ENCODE data around the gene SLX9. TPM values are rescaled to one million over a fixed set of nuclear protein-coding genes. Genes with fewer than 3 reads are reported as not detected.

SLX9 gene
- polyA plus RNA-seq, 12 donors: 12.8 to 34.5 (median 15.4) TPM; not detected in 1

DNA sequence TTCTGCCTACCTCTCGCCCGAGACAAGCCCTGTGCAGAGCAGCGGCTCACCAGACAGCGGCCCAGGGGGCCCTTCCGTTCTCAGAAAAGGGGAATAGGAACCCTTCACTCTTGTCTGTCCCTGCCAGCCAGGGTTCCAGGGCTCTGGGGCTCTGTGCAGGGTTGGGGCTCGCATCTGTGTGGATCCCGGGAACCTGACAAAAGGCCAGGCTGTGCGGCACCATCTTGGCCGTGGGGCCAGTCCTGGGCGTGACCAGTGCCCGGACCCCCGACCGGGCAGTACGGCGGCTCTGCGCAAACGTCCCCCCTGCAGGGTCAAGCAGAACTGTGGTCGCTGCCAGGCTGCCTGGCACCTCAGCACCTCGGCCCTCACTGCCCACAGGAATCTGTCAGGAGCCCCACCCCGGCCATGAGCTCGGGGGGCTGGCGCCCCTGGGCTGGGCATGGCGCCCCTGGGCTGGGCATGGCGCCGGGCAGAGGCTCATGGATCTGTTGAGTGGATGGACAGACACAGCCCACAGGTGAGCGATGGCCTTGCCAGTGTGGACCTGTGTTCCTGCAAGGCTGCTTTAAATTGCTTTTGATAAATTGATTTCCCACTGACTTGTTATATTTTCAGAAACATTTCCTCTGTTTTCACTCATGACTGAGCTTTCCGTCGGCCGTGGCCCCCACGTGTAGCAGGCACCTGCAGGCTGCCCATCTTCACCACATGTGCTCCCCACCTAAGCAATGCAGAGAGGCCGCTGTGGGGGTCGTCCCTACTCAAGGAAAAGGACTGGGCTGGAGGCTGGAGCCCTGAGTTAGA is 59.0 kb downstream of the SLX9 start:
- no peak for DNase-seq

DNA sequence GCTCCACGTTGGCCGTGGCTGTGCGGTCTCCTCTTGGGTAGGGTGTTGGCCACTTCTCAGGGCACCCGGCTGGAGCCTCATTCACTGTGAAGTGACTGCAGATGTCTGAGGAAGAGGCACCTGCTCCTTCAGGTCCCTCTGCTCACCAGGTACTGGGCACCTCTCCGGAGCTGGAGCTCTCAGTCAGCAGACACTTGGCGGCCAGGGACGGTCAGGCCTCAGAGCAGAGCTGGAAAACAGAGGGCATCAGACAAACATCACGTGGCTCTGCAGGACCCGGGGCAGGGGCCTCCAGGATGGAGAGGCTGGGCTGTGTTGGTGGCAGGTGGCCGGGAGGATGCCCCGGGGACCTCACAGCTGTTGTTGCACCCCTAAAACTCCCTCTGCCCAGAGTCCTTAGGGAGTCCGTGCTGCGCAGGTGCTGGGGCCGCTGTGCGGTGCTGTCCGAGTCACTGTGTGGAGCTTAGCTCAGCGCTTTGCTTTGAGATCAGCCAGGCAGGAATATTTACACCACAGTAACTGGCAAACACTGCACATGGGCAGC is 59.7 kb downstream of the SLX9 start:
- DNase-seq: no peak

DNA sequence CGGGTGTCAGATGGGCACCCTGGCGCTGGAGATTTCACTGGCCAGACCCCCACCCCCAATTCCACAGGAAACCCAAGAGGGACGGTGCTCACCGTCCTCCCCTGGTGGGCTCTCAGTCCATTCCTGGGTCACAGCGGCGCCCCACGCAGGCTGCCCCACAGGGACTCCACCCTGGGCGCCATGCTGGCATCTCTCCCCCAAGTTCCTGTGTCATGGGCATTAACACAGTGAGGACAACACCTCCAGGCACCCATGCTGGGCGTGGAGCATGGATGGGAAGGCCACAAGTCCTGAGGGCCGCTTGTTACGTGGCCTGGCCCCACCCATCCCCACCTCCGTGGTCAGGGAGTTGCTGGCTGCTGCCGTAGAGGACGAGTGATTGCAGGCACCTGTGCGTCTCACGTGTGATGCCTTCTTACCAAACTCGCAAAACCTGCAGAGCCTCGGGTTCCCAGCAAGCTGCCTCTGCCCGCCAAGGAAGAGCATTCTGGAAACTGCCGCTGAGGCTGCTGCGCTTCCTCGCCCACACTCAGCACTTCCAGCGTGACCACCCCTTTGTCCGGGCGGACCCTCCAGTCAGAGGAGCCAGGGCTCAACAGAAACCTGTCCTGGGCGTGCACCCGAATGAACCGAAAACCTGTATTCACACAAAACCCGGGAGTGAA is 60.3 kb downstream of the SLX9 start:
- DNase-seq: no peak

DNA sequence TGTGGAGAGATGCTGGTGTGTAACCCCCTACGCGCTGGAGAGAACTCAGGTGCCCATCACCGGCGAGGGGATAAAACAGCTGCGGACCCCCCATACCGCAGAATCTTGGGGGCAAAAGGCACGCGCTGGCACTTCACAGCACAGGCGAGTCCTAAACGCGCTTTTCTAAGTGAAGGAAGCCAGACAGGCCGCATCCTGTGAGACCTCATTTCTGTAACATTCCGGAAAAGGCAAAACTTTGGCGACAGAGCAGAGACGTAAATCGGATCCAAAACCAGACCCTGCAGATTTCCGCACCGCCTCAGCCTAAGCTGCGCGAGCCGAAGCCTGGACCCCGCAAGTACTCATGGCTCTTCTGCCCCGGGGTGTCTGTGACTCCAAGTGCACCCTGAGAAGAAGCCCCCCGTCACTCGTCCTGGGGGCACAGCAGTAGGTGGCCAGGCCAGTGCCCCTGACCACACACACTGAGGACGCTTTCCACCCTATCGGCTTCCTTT is 60.9 kb downstream of the SLX9 start:
- no peak for DNase-seq

DNA sequence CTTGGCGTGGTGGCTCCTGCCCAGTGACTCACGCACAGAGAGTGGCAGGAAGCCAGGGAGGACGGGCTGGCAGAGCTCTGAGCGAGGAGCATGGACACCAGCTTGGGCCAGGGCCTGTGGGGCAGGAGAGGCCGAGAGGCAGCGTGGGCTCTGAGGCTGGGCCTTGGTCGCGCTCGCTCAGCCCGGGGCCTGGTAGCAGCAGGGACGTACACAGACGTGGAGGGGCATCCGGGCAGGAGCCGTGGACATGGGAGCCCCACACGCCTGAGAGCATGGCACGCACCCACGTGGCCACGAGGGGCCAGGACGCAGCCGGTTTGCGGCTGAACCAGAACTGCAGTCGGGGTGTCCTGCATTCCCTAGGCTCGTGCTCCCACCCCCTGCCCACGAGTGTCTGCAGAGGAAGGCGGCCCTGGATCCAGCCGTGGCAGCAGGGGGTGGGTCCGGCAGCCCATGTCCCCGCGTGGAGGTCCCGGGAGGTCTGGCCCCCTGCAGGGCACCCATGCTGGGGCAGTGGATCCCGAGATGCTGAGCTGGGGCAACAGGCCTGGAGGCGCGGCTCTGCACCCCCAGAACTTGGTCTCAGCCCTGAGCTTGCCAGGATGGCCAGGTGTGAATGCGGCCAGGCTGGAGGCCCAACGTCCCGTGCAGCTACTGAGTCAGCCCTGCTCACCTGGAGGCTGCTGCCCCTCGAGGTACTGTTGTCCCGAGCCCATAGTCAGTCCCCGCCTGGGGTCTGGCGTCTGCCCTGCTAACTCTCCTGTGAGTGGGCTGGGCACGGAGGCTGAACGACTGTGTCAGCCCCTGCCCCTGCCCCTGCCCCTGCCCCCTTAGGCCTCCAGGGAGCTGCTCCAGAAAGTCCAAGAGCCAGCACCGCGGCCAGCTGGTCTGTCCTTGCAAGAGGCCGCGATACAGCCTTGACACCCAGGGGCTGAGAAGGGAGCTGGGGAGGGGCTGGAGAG is 61.6 kb downstream of the SLX9 start:
- DNase-seq: no peak

DNA sequence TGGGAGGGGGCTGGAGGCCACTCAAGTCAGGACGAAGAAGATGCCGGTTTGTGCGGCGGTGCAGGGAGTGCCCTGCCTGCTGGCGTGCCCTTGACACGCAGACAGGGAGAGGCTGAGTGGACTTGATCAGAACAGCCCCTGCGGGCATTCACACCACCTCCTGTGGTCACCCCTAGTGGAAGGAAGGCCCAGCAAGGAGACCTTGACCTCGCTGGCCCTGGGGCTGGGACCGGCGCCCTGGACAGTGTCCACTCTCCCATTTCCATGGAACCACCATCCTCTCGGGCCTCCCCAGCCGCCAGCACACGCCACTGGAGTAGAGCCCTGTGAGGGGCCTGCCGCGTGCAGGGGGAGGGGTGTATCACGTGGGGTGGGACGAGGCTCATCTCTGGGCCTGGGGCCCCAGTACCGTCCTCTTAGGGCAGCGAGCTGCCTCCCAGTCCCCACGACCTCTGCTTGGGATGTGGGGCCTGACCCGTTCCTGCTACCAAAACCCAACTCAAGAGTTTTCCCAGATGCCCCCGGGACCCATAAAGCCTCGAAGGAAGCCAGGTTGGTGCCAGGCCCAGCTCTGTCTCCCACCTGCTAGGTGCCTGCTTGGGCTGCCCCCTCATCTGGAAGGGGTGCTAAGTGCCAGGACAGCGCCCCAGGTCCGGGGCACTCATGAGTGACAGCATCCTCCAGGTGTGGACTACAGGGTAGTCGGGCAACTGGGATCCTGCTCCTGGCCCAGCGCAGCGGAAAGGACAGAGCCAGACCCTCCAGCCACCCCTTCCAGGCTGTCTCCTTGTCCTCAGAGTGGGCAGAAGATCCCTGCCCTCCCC is 62.8 kb downstream of the SLX9 start:
- no peak for DNase-seq

DNA sequence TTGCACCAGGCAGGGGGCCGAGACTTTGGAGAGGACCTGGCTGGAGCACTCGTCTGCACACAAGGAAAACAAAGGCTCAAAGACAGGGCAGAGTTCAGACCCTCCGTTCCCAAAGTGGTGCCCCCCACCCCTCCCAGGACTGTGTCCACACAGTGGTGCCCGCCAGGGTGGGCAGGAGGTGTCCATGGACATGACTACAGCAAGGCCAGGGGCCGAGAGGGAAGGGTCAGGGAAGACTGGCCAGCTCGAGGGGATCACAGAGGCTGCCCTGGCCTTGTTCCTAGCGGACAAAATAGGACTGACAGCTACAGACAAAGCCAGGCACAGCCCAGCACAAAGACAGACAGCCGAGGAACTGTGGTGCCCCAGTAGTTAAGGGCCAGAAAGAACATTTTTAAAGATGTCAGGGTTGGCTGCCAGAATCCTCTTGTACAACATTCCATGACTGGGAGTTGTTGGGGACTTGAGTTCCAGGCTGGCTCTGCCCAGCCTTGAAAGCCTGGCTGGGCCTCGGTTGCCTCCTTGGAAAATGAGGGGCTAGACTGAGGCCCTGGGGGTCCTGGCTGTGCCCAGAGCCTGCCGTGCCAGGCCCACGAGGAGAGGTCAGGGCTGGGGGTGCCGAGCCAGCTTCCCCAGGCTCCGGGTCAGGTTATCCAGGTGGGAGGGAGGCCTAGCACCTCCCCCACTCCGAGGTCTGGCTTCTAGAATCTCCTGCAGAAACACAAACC is 63.7 kb downstream of the SLX9 start:
- DNase-seq: no peak

DNA sequence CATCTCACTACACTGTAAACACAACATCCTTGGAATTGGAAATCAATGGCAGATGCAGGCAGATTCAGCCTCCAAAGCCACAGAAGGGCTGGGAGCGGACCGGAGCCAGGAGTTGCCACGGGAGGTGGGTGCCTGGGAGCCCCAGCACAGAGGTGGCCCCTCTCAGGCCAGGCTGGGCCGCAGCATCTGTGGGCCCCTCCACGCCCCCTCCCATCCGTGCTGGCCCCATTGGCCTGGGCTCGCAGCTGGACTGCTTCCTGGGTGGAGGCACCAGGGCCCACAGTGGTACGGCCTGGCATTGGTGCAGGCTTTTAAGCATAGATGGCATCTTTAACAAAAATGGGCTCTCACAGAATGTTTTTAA is 64.2 kb downstream of the SLX9 start:
- DNase-seq: no peak

DNA sequence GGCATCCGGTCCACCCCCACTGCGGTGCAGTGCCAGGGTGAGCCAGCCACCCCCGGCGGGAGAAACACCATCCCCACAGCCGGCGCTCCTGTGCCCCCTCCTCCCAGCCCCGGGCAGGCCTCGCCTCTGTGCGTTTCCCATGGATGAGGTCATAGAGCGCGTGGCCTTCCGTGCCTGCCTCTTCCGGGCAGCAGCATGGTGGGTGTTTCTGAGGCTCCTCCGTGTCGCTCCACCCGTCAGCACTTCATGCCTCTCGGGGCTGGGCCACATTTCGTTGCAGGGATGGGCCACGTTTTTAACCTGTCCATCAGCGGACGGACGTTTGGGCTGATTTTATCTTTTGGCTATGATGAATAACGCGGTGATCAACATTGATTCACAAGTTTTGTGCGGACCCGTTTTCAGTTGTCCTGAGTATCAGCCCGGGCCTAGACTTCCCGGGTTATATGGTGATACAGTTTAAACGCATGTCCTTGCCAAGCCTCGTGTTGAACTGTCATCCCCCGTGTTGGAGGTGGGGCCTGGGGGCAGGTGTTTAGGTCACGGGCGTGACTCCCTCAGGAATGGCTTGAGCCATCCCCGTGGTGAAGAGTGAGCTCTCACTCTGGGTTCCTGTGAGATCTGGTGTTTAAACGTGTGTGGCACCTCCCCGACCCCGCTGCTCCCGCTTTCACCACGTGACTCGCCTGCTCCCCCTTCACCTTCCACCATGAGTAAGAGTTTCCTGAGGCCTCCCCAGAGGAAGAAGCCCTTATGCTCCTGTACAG is 64.8 kb downstream of the SLX9 start:
- no peak for DNase-seq

DNA sequence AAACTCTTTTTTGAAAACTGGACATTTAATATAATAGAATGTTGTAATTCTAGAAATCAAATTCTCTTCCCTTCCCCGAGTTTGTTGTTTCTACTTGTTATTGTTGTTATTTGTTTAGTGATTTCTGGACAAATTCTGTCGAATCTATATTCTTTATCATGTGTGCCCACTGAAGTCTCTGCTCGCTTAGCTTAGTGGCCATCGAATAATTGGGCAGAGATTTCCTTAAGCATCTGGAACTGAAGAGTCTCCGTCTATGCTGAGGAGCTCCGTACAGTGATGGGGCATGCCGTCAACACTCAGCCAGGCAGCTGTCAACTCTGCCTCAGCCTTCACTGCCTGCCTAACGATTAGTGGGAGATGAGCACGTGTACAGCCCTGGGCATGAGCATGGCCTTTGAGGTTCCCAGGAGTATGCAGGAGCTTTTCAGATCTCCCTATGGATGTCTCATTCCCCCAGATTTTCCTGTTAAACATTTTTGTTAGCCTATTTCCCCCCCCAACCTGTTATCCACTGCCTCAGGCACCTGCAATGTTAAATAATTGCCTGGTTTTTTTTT is 66.8 kb downstream of the SLX9 start:
- no peak for DNase-seq

DNA sequence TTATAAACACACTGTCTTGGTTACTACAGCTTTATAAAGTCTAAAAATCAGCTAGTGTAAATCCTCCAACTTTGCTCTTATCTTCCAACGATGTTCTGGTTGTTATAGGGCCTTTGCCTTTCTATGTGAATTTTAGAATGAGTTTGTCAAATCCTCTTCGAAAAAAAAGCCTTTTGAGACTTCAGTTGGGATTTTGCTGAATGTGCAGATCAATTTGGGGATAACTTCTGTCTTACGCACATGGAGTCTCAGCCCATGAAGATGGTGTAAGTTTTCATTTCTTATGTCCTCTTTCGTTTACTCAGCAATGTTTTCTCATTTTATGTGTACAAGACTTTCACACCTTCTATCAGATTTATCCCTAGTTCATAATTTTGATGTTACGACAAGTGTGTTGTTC is 69.8 kb downstream of the SLX9 start:
- DNase-seq: no peak

DNA sequence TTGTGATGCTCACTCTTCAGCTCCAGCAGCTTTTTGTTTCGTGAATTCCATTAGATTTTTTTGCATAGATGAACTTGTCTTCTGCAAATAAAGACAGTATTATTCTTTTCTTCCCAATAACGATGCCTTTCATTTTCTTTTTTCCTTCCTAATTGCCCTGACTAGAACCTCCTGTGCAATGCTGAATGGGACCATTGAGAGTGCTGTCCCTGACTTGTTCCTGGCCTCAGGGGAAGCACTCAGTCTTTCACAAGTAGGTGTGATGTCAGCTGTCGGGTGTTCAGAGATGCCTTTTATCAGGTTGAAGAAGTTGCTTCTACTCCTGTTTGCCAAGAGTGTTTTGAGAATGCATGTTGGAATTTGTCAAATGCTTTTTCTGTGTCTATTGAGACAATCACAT is 70.3 kb downstream of the SLX9 start:
- no peak for DNase-seq

DNA sequence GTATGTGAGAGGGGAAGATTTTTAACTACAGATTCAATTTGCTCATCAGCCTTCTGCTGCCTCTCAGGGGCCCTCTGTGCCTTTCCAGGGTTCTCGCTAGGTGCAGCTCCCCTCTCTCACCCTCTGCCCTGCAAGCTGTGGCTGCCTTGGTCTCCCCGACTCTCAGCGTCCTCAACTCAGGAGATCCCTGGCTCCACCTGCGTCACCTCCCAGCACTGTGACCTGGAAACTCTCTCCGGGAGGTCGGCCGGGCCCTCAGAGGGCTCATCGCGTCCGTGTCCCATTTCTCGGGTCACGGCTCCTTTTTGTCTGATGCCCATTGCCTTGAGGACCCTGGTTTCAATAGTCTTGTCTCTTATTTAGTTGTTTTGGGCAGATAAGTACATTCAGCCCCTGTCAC is 71.0 kb downstream of the SLX9 start:
- no peak for DNase-seq

DNA sequence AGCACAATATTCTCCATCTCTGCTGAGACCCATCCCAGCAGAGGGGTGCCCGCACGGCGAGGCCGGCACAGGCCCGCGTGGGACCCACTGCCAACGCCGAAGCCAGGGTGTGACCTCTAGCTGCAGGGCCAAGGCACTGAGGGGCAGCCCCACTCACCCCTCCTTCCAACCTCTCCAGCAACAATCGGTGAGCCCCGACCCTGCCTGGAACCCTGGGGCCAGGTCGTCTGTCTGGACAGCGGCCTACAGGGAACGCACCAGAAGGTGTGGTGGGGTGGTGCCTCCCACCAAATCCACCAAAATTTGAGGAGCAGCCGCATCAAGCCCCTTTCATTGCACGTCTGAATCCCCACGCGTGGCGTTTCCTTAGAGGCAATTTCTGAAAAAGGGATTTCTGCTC is 71.6 kb downstream of the SLX9 start:
- DNase-seq: no peak

DNA sequence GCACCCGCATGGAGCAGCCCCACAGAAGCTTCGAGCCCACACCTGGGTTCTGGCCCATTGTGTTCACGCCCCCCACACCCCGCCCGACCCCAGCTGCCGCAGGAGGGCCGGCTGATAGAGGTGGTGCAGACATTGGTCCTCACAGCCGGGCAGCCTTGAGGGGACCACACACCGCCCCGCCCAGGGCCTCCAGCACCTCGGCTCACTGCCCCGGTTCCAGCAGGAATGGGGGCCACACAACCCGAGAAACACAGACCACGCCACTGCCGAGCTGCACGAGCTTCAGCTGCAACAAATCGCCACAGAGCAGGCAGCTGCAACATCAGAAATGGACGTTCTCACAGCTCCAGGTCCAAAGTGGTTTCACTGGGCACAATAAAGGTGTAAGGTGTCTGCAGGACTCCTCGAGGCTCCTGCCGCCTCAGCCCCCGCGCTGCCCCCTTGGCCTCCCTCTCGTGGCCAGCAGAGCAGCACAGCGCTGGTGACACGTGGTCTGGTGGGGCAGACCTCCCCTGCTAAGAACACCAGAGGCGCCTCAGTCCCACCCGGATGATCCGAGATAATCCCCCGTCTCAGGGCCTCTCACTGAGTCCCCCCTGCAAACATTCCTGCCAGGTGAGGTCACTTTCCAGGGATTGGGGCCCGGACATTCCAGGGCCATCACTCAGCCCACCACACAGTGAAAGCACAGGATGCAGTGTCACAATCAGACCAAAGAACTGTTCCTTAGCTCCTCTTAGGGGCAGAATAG is 72.3 kb downstream of the SLX9 start:
- peak; percentile 65 for DNase-seq

DNA sequence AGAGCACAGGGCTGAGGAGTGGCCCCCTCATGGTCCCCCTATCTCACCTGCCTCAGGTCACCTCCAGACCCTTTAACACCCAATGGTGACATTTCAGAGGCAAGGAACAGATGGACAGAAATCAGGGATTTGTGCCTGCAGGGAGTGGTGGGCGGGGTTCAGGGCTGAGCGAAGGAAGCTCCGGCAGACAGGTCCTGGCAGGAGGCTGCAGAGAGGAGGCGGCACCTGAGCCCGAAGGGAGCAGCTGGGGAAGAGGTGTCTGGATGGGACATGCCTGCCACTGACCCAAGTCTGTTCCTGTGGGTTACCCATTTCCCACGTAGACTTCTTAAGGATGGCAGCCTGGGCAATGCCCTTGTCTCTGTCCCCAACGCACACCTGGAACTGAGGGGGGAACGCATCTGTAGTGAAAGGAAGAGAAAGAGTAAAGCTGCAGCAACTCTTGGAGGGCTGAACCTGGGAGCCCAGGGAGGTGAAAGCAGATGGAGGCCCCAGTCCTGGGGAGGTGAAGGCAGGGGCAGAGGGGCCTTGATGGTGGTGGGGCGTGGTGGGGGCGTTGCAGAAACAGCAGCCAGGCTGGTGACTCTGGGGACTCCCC is 72.9 kb downstream of the SLX9 start:
- no peak for DNase-seq

DNA sequence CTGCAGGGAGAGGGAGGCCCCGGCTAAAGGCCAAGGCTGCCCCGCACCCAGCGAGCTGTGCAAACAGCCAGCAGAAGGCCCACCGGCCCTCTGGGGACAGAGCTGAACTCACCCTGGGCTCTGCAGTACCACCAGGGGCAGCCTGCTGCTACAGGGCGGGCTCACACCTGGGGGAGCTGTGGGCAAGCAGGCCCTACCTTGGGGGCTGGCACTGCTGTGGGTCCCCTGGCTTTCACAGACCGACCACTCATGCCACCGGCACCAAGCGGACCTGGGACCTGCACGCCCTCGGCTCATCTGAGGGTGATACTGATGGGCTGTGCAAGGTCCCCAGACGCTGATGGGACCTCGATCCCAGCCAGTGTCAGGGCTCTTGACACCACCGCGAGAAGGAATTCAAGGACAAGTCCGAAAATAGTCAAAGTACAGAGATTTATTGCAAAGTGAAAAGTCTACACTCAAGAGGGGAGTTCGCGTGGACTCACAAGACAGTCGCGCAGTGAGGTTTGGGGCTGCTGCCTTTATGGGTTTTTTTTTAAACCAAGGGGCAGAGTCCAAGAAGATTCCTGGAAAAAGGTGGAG is 73.5 kb downstream of the SLX9 start:
- DNase-seq: no peak
